GM12872 (cell line): ENCODE measurements around the gene CDK6.

Experiments used
- CTCF ChIP-seq: IDR thresholded peaks from 3 replicates; pipeline ENCODE4 v1.5.1; 2011; ENCODE audit warnings: low read depth, mild to moderate bottlenecking, low read length, moderate library complexity; ENCODE audit not compliant: insufficient read depth

Gene CDK6

GRCh38 chr7:92824901-92825480, 11.4 kb downstream of the CDK6 start:
- no peak for TF ChIP-seq CTCF

DNA sequence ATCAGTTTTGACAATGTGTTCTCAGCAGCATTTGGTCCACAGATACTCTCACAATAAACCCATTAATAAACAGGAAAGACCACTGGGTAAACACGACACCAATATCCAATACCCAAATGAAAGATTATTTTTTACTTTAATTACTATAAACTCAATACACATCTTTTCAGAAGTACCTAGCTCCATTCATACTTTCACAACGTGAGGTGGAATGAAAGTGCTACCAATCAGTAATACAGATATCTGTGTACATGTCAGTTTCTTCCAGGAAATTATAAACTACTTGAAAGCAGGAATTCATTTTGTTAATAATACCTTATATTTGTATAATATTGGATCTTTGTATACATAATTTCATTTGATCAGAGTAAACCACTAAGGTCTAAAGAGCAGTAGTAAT, 11.9 kb downstream of the CDK6 start:
- no peak for TF ChIP-seq CTCF

GRCh38 chr7:92823042-92823441, 13.3 kb downstream of the CDK6 start:
- no peak for TF ChIP-seq CTCF

DNA sequence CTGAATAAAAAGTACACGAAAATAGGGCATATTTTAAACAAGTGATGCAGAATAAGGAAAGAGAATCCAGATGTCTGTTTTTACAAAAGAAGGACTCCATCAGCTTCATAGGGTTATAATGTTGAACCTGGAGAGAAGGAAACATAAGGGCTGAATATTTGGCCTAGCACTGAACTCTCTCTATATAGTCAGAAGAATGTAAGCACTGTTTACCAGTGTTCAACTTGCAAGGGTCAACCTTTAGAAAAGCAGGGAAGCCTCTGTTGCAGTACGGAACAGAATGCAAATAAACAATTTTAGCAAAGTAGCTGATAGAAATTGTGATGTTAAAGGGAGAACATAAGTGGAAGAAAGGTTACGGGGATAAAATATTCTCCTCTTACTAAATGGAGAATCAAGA, 16.2 kb downstream of the CDK6 start:
- no peak for TF ChIP-seq CTCF

- TF ChIP-seq CTCF: no peak
Measured at GRCh38 chr7:92817398-92817797, 19.0 kb downstream of the CDK6 start.

DNA sequence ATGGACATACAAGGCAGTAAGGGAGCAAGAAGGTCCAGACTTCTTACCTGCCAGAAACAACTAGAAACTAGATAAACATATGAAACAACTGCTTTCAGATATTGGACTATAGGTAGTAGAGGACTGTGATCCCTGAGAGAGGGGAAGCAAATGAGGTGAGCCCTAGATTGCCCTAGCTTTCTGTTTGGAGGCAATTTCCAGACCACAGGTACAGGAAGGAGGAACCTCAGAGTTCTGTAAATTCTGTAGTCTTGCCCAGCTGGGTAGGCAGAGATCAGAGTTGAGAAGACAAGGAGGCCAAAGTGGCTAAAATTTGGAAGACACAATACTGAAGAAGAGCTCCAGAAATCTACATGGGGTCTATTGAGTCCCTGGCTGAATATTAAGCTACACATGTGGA, 21.0 kb downstream of the CDK6 start:
- TF ChIP-seq CTCF: no peak

- TF ChIP-seq CTCF: no peak
Measured at GRCh38 chr7:92813390-92814024, 22.9 kb downstream of the CDK6 start.

GRCh38 chr7:92811158-92811557, 25.2 kb downstream of the CDK6 start:
- no peak for TF ChIP-seq CTCF
